Activated naive CD8-positive, alpha-beta T cell treated with anti-CD3 and anti-CD28 coated beads, Interleukin-2, amount 50 U/mL, for 24 hours (primary cell): ENCODE results near the gene UNKL.
A peak's percentile ranks its signal among the peaks of the same experiment; 100 is the strongest.

ENCODE experiments used
- ATAC-seq: fragments of 150-1000 bp; cut with Tn5 transposase; one replicate; pipeline ENCODE4 v1.10.0; 2021
- DNase-seq: peaks from one replicate; pipeline ENCODE4 v3.0.0; 2021
- H3K27ac Mint-ChIP-seq: one replicate; pipeline ENCODE4 v1.8.0; 2021; ENCODE audit warnings: mild to moderate bottlenecking, mixed read lengths
- H3K27me3 Mint-ChIP-seq: one replicate; pipeline ENCODE4 v1.8.0; 2021; ENCODE audit warnings: mixed read lengths
- H3K36me3 Mint-ChIP-seq: one replicate; pipeline ENCODE4 v1.8.0; 2021; ENCODE audit warnings: low read depth, mixed read lengths
- H3K4me1 Mint-ChIP-seq: one replicate; pipeline ENCODE4 v1.8.0; 2021; ENCODE audit warnings: mixed read lengths
- H3K4me3 Mint-ChIP-seq: one replicate; pipeline ENCODE4 v1.8.0; 2021; ENCODE audit warnings: mild to moderate bottlenecking, moderate library complexity, mixed read lengths
- H3K9me3 Mint-ChIP-seq: one replicate; pipeline ENCODE4 v1.8.0; 2021; ENCODE audit warnings: mixed read lengths

UNKL gene

GRCh38 chr16:1351582-1352362 lies 62.7 kb downstream of the UNKL start, which contains the start of the genes GNPTG and TSR3:
TSS of gene GNPTG (plus strand) at chr16:1351931. CDS start at chr16:1351966, 35 bp downstream.
TSS of gene TSR3 (minus strand) at chr16:1351878. CDS start at chr16:1351804, 74 bp downstream.
- Mint-ChIP-seq H3K9me3 (no peaks in the 10 kb centered on the region), H3K4me3 (peak within 1 kb of the TSS; percentile 83), H3K4me1 (peaks cover 36% of the 10 kb centered on the region), H3K27ac (peak within 1 kb of the TSS; percentile 83), H3K27me3 (no peaks in the 10 kb centered on the region), H3K36me3 (peaks cover 7% of the 10 kb centered on the region)
- DNase-seq (peak; percentile 88), ATAC-seq (peak; percentile 80)

- ATAC-seq, result peak; percentile 4
- peak overlapping the region; percentile 83 for H3K4me3 Mint-ChIP-seq
- peaks cover 36% of the 10 kb centered on the region for H3K4me1 Mint-ChIP-seq
- DNase-seq, result no peak
- no peaks in the 10 kb centered on the region for H3K27me3 Mint-ChIP-seq
- H3K27ac Mint-ChIP-seq, result peak overlapping the region; percentile 80
- H3K36me3 Mint-ChIP-seq, result peaks cover 7% of the 10 kb centered on the region
- no peaks in the 10 kb centered on the region for H3K9me3 Mint-ChIP-seq
Measured at GRCh38 chr16:1351215-1351581, 63.3 kb downstream of the UNKL start.

GRCh38 chr16:1350691-1351090 lies 63.8 kb downstream of the UNKL start:
- no peak for DNase-seq
- Mint-ChIP-seq H3K27me3 (no peaks in the 10 kb centered on the region), H3K36me3 (peaks cover 7% of the 10 kb centered on the region), H3K4me1 (peaks cover 36% of the 10 kb centered on the region), H3K4me3 (peak overlapping the region; percentile 83), H3K27ac (peak overlapping the region; percentile 80), H3K9me3 (no peaks in the 10 kb centered on the region)
- no peak for ATAC-seq

- no peak for DNase-seq
- Mint-ChIP-seq H3K27ac (peak overlapping the region; percentile 18), H3K36me3 (peaks cover 7% of the 10 kb centered on the region), H3K9me3 (no peaks in the 10 kb centered on the region), H3K27me3 (no peaks in the 10 kb centered on the region), H3K4me3 (peak overlapping the region; percentile 83), H3K4me1 (peaks cover 32% of the 10 kb centered on the region)
- ATAC-seq, result no peak
Measured at GRCh38 chr16:1349951-1350350, 64.6 kb downstream of the UNKL start.

DNA sequence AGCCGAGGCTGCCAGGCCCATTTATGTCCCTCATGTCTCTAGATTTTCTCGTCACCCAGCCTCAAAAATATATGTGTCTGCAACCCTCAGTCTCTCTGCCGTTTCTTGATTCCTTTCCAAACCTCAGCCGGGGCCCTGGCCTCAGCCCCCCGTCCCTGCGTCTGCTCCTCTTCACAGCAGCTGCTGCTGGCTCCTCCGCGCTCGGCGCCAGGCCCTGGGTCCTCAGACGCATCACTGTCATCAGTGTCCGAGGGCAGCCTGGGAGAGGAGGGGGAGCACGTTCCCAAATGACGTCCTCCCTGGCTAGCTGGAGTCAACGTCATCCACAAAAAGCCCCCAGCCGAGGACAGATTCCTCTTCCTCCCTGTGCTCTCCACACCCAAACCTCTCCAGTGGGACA lies 65.2 kb downstream of the UNKL start:
- Mint-ChIP-seq H3K4me1 (peaks cover 29% of the 10 kb centered on the region), H3K36me3 (peaks cover 7% of the 10 kb centered on the region), H3K27me3 (no peaks in the 10 kb centered on the region), H3K27ac (no peak overlapping the region), H3K9me3 (no peaks in the 10 kb centered on the region), H3K4me3 (no peak overlapping the region)
- DNase-seq, result no peak
- ATAC-seq, result no peak

GRCh38 chr16:1348926-1349325 lies 65.6 kb downstream of the UNKL start:
- H3K27ac Mint-ChIP-seq, result no peak overlapping the region
- no peak for ATAC-seq
- H3K36me3 Mint-ChIP-seq, result peaks cover 7% of the 10 kb centered on the region

GRCh38 chr16:1348441-1348840 lies 66.1 kb downstream of the UNKL start:
- no peak overlapping the region for H3K27ac Mint-ChIP-seq
- no peak for DNase-seq
- H3K36me3 Mint-ChIP-seq, result peaks cover 7% of the 10 kb centered on the region
- peaks cover 26% of the 10 kb centered on the region for H3K4me1 Mint-ChIP-seq
- no peaks in the 10 kb centered on the region for H3K9me3 Mint-ChIP-seq
- ATAC-seq, result no peak
- no peak overlapping the region for H3K4me3 Mint-ChIP-seq
- H3K27me3 Mint-ChIP-seq, result no peaks in the 10 kb centered on the region

More at GRCh38 chr16:1348926-1349325, 65.6 kb downstream of the UNKL start:
- no peak for DNase-seq
- Mint-ChIP-seq H3K4me1 (peaks cover 29% of the 10 kb centered on the region), H3K27me3 (no peaks in the 10 kb centered on the region), H3K9me3 (no peaks in the 10 kb centered on the region), H3K4me3 (no peak overlapping the region)

- Mint-ChIP-seq H3K9me3 (no peaks in the 10 kb centered on the region), H3K27me3 (no peaks in the 10 kb centered on the region), H3K27ac (no peak overlapping the region), H3K4me3 (no peak overlapping the region), H3K4me1 (peaks cover 26% of the 10 kb centered on the region), H3K36me3 (peaks cover 7% of the 10 kb centered on the region)
- DNase-seq, result no peak
- no peak for ATAC-seq
Measured at GRCh38 chr16:1347962-1348361, 66.5 kb downstream of the UNKL start.

- Mint-ChIP-seq H3K9me3 (no peaks in the 10 kb centered on the region), H3K4me1 (peaks cover 27% of the 10 kb centered on the region), H3K36me3 (peaks cover 4% of the 10 kb centered on the region), H3K27ac (no peak overlapping the region), H3K4me3 (no peak overlapping the region), H3K27me3 (no peaks in the 10 kb centered on the region)
- DNase-seq, result no peak
- ATAC-seq, result no peak
Measured at GRCh38 chr16:1347286-1347855, 67.1 kb downstream of the UNKL start.

GRCh38 chr16:1346422-1347285 lies 67.8 kb downstream of the UNKL start:
- Mint-ChIP-seq H3K27ac (no peak overlapping the region), H3K4me1 (peaks cover 30% of the 10 kb centered on the region), H3K36me3 (peaks cover 4% of the 10 kb centered on the region), H3K4me3 (no peak overlapping the region), H3K27me3 (no peaks in the 10 kb centered on the region), H3K9me3 (no peaks in the 10 kb centered on the region)
- DNase-seq (no peak), ATAC-seq (no peak)

GRCh38 chr16:1345651-1346421 lies 68.7 kb downstream of the UNKL start:
- H3K4me3 Mint-ChIP-seq, result no peak overlapping the region
- peaks cover 27% of the 10 kb centered on the region for H3K4me1 Mint-ChIP-seq
- DNase-seq (no peak), ATAC-seq (no peak)
- no peaks in the 10 kb centered on the region for H3K9me3 Mint-ChIP-seq
- no peaks in the 10 kb centered on the region for H3K27me3 Mint-ChIP-seq
- H3K27ac Mint-ChIP-seq, result no peak overlapping the region
- H3K36me3 Mint-ChIP-seq, result peaks cover 4% of the 10 kb centered on the region

- ATAC-seq (no peak), DNase-seq (no peak)
- Mint-ChIP-seq H3K27ac (no peak overlapping the region), H3K27me3 (no peaks in the 10 kb centered on the region), H3K4me3 (no peak overlapping the region), H3K4me1 (peaks cover 19% of the 10 kb centered on the region), H3K36me3 (no peaks in the 10 kb centered on the region), H3K9me3 (no peaks in the 10 kb centered on the region)
Measured at GRCh38 chr16:1345087-1345486, 69.4 kb downstream of the UNKL start.

DNA sequence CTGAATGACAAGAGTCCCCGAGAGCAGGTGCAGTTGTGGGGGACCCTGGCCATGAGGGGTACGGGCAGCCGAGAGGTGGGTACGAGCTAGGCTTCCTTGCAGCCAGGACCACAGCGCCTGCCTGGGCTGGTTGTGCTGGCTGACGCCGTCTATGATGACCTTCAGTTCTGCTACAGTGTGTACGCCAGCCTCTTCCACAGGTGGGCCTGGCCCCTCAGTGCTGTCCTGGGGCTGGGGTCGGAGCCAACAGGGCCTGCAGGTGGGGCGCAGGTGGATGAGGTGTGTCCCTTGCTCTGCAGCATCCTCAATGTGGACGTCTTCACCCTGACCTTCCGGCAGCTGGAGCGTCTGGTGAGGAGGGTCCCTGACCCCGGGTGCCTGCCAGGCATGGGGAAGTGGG lies 70.0 kb downstream of the UNKL start:
- no peak for ATAC-seq
- H3K27ac Mint-ChIP-seq, result no peak overlapping the region

More for the DNA sequence above, 70.0 kb downstream of the UNKL start:
- Mint-ChIP-seq H3K9me3 (no peaks in the 10 kb centered on the region), H3K36me3 (no peaks in the 10 kb centered on the region), H3K4me3 (no peak overlapping the region), H3K4me1 (peaks cover 18% of the 10 kb centered on the region), H3K27me3 (no peaks in the 10 kb centered on the region)
- no peak for DNase-seq
